GM21619 (cell line): ENCODE data around the gene LORICRIN.
"Not testable (repeated sequence)": the region's sequence is repeated elsewhere in the genome, so short reads cannot be mapped to it uniquely, and the experiment has no call there.

ENCODE experiments used
- ATAC-seq: cut with Tn5 transposase; IDR thresholded peaks from one replicate; pipeline ENCODE4 v1.9.1; 2021; ENCODE audit not compliant: unreplicated experiment

The LORICRIN gene

GRCh38 chr1:153259387-153259786, at the start of gene LORICRIN:
LORICRIN (plus strand) TSS chr1:153259687; CDS start chr1:153260950, 1,263 bp downstream.
- no peak for ATAC-seq

GRCh38 chr1:153210206-153210605, 49.3 kb upstream of the LORICRIN start:
- ATAC-seq = no peak

DNA sequence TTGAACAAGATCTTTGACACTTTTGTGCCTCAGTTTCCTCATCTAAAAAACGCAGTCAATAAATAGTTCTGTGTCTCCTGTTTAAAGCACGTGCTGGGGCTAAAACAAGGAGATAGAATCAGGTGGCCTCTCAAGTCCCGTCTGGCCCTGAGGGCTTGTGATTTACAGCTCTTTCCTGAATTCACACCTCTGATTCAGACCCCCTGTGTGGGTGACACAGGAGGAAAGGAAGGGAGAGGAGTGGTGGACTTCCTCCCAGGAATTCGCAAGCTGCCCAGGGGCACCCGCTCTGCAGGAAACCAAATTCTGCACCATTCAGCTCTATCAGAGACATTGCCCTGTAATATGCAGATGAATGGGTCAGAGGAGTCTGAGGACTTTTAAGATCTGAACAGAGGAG, 47.3 kb upstream of the LORICRIN start:
- no peak for ATAC-seq

DNA sequence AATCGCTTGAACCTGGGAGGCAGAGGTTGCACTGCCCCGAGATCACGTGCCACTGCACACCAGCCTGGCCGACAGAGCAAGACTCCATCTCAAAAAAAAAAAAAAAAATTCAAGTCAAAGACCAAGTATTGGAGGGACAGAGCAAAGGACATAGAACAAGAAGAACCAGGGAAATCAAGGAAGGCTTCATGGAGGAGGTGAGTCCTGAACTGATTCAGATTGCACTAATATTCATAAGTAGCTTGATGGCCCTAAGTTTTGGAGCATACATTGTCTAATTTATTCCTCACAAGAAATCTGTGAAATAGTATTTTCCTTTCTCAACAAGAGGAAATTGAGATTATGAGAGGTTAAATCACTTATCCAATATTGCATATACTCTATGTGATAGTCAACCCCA, 46.0 kb upstream of the LORICRIN start:
- no peak for ATAC-seq

DNA sequence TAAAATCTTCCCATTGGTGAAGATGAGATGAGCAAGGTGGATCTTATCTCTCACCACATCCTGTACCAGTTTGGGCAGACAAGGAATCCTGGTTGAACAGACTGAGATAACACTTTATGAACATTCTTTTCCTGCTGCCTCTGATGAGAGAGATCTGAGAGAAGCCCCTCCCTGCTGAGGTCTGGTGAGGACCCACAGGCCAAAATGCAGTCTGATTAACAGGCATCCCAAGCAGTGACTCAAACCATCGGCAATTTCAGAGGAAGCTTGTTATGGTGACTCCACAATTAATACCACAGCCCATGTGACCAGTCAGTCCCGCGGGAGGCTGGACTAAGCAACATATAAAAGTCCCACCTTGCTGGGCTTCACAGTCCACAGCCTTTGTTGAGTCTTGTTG, 42.3 kb upstream of the LORICRIN start, which contains the start of gene PRR9:
TSS of gene PRR9 (plus strand) at position 373 of the 400 bp plus-strand sequence. CDS start 561 bp downstream, outside the sequence.
- no peak for ATAC-seq

GRCh38 chr1:153217744-153218416, 41.6 kb upstream of the LORICRIN start:
- ATAC-seq = no peak

- no peak for ATAC-seq
These were observed 38.7 kb upstream of the LORICRIN start for GRCh38 chr1:153220606-153221303.

DNA sequence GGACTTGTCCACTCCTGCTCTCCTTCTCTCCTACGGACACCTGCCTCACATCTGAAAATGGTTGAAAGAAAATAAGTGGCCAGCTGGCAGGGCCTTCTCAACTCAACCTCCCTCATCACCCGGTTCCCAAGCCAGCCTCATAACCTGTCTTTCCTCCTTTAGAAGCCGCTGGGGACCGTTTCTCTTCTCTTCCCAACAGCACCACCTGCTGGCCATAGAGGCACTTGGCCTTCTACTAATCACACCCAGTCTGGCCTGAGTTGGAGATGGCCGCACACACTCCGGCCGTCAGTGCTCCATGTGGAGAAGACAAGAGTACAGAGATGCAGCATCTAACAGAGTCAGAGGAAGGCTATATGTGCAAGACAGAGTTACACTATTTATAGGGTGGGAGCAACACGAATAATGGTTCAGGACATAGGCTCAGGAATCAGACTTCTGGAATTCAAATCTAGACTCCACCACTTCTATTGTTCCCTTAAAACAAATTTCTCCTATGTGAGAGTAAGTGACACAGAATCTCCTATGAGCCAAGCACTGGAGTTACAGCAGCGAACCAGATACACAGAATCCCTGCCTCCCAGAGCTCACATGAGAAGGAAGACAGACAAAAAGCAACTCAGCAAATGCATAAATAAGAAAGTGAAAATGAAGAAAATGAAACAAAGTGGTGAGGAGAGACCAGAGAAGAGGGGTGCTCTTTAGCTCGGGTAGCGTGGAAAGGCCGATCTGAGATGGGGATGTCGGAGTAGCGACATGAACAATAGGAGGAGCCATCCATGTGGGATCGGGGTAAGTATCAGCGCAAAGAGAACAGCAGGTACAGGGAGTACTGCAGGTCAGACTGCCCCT, 36.2 kb upstream of the LORICRIN start:
- ATAC-seq = peak; percentile 69

DNA sequence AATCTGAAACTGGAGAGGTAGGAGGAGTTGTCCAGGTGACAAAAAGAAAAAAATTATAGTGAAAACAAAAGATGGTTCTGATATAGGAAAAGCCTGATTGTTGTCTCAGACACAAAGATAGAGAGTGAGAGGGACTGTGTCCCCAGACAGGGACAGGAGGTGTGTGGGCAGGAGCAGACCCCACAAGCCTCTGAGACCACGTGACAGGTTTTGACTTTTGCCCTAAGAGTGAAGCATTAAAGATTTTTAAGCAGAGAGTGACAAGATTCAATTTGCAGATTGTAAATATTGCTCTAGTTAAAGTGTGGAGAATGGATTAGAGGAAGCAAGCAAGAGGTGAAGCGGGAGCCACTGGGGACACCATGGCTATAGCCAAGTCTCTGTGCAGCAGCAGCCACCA, 31.7 kb upstream of the LORICRIN start:
- ATAC-seq = no peak

- no peak for ATAC-seq
These were observed 31.0 kb upstream of the LORICRIN start for GRCh38 chr1:153228491-153228890.

DNA sequence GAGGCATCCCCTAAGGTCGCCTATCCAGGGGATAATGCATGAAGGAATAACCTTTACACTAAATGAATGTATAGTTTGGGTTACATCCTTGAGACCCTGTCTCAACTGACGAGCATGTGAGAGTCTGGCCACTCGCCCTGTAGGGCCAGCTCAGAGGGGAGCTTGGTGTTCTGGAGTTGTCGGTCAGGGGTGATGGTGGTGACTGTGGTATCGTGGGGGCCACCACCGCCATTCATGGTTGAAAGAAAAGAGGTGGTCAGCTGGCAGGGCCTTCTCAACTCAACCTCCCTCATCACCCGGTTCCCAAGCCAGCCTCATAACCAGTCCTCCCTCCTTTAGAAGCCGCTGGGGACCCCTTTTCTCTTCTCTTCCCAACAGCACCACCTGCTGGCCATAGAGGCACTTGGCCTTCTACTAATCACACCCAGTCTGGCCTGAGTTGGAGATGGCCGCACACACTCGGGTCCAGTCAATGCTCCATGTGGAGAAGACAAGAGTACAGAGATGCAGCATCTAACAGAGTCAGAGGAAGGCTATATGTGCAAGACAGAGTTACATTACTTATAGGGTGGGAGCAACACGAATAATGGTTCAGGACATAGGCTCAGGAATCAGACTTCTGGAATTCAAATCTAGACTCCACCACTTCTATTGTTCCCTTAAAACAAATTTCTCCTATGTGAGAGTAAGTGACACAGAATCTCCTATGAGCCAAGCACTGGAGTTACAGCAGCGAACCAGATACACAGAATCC, 30.2 kb upstream of the LORICRIN start:
- not testable (repeated sequence) for ATAC-seq

DNA sequence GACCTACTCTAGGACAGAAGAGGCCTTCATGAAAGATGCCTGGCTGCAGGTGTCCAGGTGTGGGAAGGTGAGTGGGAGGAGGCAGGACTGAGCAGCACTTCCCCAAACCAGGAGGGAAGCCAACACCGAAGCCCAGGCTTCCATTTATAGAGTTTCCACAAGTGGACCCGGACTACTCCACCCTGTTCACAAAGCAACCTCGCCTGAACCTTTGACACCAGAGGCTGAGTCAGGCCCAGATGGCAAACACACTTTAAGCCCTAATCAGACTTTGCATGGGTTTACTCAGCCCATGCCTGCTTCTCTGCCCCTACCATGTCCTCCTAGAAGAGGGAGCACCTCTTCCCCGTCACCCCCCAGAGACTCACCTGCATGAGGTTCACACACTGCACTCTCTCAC, 28.1 kb upstream of the LORICRIN start:
- ATAC-seq = no peak

GRCh38 chr1:153231785-153232184, 27.7 kb upstream of the LORICRIN start:
- no peak for ATAC-seq

- no peak for ATAC-seq
These were observed 26.9 kb upstream of the LORICRIN start for GRCh38 chr1:153232553-153232952.

DNA sequence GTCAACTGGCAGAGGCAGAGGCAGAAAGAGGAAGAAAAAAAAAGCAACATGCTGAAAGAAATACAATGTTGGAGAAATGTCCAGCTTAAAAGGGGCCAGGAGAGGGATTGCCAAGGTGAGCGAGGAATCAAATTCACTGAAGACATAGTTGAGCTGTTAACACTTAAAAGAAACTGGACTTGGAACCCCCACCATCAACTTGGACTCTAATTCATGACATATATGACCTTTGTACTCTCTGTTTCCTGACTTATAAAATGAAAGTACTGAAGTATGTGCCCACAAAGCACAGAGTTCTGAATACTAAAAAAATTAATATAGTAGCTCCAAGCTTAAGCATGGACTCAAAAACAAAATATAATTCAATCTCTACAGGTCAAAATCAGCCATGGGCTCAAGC, 26.0 kb upstream of the LORICRIN start:
- ATAC-seq = no peak

GRCh38 chr1:153238527-153238926, 21.0 kb upstream of the LORICRIN start:
- no peak for ATAC-seq

DNA sequence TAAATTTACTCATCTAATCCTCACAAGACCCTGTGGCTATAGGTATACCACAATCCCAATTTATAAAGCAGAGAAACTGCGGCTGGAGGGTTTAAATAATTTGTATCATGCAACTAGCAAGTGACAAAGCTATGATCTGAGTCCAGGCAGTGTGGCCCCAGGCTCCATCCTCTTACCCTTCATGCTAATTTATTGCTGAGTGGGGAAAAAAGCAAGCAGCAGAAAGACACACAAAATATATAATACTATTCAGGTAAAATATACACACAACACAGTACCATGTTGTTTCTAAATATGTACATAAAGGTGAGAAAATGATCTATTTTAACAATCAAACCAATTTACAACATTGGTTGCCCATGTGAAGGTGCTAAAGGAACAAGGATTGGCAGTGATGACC, 17.3 kb upstream of the LORICRIN start:
- no peak for ATAC-seq

DNA sequence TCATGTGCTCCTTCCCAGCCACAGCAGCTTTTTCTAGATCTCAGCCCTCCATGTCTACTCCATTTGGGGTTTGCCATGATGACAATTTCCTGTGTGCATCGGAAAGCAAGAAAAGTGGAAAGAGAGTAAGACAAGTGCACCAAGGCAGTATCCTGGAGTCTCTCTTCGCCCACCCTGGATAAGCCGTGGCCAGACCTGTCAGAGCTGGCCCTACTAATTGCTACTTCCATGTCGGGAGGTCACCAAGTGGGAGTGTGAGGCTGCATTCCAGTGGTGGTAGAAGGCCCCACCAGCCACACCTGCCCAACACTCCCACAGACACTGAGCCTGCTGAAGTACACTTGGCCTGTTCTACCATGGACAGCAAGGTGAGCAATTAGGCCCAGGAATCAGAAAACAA, 14.0 kb upstream of the LORICRIN start:
- ATAC-seq = no peak

DNA sequence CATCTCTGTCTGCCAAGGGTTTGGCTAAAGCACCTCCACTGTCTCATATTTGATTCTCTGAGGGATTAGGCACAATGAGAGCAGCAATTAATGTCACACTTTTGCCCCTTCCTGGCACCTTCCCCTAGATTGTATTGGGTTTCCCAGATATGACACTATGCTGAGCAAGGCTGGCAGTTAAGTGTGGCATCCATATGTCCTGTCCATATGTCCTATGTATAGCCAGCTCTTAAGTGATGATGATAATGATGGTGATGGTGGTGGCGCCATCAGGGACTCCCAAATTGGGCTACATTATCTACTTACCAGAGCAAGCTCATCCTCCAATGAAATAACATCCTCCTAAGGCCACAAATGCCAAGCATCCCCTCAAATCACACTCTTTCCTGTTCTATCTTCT, 13.5 kb upstream of the LORICRIN start:
- ATAC-seq = no peak

DNA sequence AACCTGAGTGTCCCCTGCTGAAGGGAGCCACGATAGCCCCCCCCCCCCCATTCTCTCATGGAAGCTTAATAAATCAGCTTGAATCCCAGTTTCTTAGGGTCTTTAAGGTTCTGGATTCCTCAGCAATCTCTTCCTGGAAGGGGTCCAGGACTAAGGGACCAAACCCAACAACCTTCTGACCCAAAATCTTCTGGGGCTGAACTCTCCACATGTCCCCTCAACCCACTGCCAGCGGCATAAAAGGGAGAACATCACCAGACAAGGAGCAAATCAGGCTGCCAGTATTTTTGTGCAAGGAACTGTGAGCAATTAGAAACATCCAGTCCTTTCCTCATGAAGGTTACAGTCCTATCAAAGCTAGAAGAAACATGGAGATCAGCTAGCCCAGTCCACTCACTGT, 12.7 kb upstream of the LORICRIN start:
- no peak for ATAC-seq
